Parathyroid adenoma (tissue), 2 donors: ENCODE measurements around the gene LRP2BP.
"Not testable (repeated sequence)": the region's sequence is repeated elsewhere in the genome, so short reads cannot be mapped to it uniquely, and the experiment has no call there.

Experiments
- H2AFZ ChIP-seq: fragments of 300-600 bp; sonication (generic); one replicate; pipeline ENCODE4 v1.7.0; 2017; ENCODE audit warnings: antibody characterized with exemption, mild to moderate bottlenecking
- H3K27ac ChIP-seq: fragments of 300-600 bp; sonication (generic); one replicate; pipeline ENCODE4 v1.7.0; 2017
- H3K27me3 ChIP-seq: fragments of 300-600 bp; sonication (generic); one replicate; pipeline ENCODE4 v1.7.0; 2017; ENCODE audit warnings: low read length; ENCODE audit not compliant: control insufficient read depth, insufficient read depth
- H3K36me3 ChIP-seq: fragments of 300-600 bp; sonication (generic); one replicate; pipeline ENCODE4 v1.7.0; 2017; ENCODE audit warnings: low read length; ENCODE audit not compliant: control insufficient read depth, insufficient read depth
- H3K4me1 ChIP-seq: fragments of 300-600 bp; sonication (generic); one replicate; pipeline ENCODE4 v1.7.0; 2017; ENCODE audit warnings: control low read depth
- H3K4me2 ChIP-seq: fragments of 300-600 bp; sonication (generic); one replicate; pipeline ENCODE4 v1.7.0; 2017; ENCODE audit warnings: low read length
- H3K4me3 ChIP-seq: fragments of 300-600 bp; sonication (generic); one replicate; pipeline ENCODE4 v1.7.0; 2017; ENCODE audit warnings: low read depth, low read length
- H3K79me2 ChIP-seq: fragments of 300-600 bp; sonication (generic); one replicate; pipeline ENCODE4 v1.7.0; 2017; ENCODE audit warnings: control low read depth
- H3K9ac ChIP-seq: fragments of 300-600 bp; sonication (generic); one replicate; pipeline ENCODE4 v1.7.0; 2017; ENCODE audit warnings: mild to moderate bottlenecking
- H3K9me3 ChIP-seq: fragments of 300-600 bp; sonication (generic); one replicate; pipeline ENCODE4 v1.7.0; 2017; ENCODE audit warnings: low read length; ENCODE audit not compliant: control insufficient read depth
- TF ChIP-seq, protein P1 (sequence below): fragments of 300-600 bp; sonication (generic); IDR thresholded peaks from one replicate; pipeline ENCODE4 v1.7.0; 2017; ENCODE audit warnings: antibody characterized with exemption, mild to moderate bottlenecking
- donor health status: primary hyperparathyroidism.

LRP2BP gene

DNA sequence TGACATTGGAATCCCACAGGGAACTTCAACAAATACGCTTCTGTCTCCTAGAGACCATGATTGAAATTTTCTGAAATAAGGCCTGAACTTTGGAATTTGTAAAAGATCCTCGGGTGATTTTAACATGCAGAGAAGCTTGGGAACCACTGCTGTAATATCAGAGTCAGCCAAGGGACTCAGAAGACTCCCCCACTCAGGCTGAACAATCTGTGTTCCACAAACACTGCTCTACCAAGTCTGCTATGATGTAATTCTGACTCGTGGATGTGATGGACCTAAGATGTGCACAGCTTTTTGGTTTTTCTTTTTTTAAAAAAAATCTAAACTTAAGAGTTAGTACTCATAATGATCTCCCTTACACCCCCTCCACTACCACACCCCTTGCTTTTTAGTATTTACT, 26.0 kb downstream of the LRP2BP start:
- Histone ChIP-seq H3K9me3 (no peaks in the 10 kb centered on the region), H3K9ac (no peak overlapping the region), H3K4me3 (no peak overlapping the region), H3K4me2 (no peak overlapping the region), H2AFZ (no peak overlapping the region), H3K4me1 (no peaks in the 10 kb centered on the region), H3K27me3 (no peaks in the 10 kb centered on the region), H3K27ac (no peak overlapping the region), H3K36me3 (no peaks in the 10 kb centered on the region), H3K79me2 (no peaks in the 10 kb centered on the region)
- TF ChIP-seq, protein P1, sequence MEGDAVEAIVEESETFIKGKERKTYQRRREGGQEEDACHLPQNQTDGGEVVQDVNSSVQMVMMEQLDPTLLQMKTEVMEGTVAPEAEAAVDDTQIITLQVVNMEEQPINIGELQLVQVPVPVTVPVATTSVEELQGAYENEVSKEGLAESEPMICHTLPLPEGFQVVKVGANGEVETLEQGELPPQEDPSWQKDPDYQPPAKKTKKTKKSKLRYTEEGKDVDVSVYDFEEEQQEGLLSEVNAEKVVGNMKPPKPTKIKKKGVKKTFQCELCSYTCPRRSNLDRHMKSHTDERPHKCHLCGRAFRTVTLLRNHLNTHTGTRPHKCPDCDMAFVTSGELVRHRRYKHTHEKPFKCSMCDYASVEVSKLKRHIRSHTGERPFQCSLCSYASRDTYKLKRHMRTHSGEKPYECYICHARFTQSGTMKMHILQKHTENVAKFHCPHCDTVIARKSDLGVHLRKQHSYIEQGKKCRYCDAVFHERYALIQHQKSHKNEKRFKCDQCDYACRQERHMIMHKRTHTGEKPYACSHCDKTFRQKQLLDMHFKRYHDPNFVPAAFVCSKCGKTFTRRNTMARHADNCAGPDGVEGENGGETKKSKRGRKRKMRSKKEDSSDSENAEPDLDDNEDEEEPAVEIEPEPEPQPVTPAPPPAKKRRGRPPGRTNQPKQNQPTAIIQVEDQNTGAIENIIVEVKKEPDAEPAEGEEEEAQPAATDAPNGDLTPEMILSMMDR = no peak

DNA sequence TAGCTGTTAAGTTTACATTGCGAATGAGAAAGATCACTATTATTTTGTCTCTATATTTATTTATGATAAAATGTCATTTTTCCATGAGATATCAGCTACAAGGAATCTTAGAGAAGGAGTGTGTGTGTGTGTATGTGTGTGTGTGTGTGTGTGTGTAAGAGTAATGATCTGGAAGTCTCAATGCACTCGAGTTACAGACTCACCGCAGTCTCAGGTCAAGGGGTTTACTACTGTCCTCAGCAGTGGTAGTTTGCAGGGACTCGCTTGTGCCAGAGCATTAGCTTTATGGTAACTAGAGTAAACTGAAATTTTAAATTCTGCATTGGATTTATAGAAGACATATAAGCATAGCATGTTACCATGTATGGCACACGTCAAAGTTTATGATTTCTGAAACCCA, 30.8 kb downstream of the LRP2BP start:
- Histone ChIP-seq H2AFZ (no peak overlapping the region), H3K27me3 (no peaks in the 10 kb centered on the region), H3K9me3 (no peaks in the 10 kb centered on the region), H3K9ac (no peak overlapping the region), H3K4me2 (no peak overlapping the region), H3K79me2 (no peaks in the 10 kb centered on the region), H3K27ac (no peak overlapping the region), H3K4me1 (no peaks in the 10 kb centered on the region), H3K4me3 (no peak overlapping the region), H3K36me3 (no peaks in the 10 kb centered on the region)
- TF ChIP-seq, protein P1 = no peak

DNA sequence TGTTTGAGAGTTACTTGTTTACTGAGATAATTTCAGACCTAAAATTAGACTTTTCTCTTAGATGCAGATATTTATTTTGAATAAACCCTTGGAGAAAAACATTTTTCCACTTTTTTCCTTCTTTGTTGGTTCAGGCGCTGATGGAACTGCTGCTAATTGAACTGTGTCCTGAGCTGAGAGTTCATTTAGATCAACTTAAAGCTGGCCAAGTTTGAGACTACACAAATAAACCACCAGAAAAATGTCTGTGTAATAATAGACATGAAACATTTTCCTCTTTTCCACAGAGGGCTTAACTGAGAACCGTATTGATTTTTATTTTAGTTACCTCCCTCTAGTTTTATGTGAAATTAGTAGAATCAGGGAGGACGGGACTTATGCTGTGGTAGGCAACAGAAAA, 32.5 kb downstream of the LRP2BP start:
- H3K36me3 ChIP-seq = no peaks in the 10 kb centered on the region
- no peak overlapping the region for H3K4me2 ChIP-seq
- TF ChIP-seq, protein P1 = no peak
- H3K9ac ChIP-seq = no peak overlapping the region
- H3K4me1 ChIP-seq = no peaks in the 10 kb centered on the region
- no peak overlapping the region for H3K4me3 ChIP-seq
- H3K27ac ChIP-seq = no peak overlapping the region
- H2AFZ ChIP-seq = no peak overlapping the region
- H3K27me3 ChIP-seq = no peaks in the 10 kb centered on the region
- H3K9me3 ChIP-seq = no peaks in the 10 kb centered on the region
- no peaks in the 10 kb centered on the region for H3K79me2 ChIP-seq

DNA sequence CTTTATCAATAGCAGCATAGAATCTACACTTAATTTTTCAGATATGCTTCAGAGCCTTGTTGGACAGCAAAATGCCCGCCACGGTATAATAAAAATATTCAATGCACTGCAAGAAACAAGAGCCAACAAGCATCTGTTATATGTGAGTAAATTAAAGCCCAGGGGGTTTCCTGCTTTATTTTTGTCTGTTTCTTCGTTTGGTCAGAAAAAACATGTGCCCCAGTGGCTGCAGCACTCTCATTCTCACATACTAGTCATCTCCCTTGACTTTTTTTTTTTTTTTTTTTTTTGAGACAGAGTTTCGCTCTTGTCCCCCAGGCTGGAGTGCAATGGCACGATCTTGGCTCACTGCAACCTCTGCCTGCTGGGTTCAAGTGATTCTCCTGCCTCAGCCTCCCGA, 33.2 kb downstream of the LRP2BP start:
- not testable (repeated sequence) for H2AFZ ChIP-seq

DNA sequence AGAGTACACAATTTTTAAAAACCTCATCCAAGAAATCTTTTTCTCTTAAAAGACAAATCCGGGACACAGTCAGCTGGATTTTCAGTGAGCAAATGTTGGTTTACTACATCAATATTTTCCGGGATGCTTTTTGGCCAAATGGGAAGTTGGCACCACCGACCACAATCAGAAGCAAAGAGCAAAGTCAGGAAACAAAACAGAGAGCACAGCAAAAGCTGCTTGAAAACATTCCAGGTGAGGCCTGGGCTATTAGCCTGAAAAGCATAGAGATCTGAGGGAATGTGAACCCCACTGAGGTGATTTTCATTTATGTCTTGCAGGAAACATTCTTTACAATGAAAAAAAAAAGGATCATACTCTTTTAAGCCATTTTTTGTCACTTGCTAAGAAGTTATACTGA, 33.9 kb downstream of the LRP2BP start:
- no peaks in the 10 kb centered on the region for H3K36me3 ChIP-seq
- no peaks in the 10 kb centered on the region for H3K4me1 ChIP-seq
- no peak overlapping the region for H2AFZ ChIP-seq
- H3K79me2 ChIP-seq = no peaks in the 10 kb centered on the region
- TF ChIP-seq, protein P1 = no peak
- H3K9ac ChIP-seq = no peak overlapping the region
- H3K27me3 ChIP-seq = no peaks in the 10 kb centered on the region
- H3K9me3 ChIP-seq = no peaks in the 10 kb centered on the region
- H3K27ac ChIP-seq = no peak overlapping the region
- H3K4me2 ChIP-seq = no peak overlapping the region
- no peak overlapping the region for H3K4me3 ChIP-seq

More for the DNA sequence above, 33.2 kb downstream of the LRP2BP start:
- H3K9ac ChIP-seq, H3K36me3 ChIP-seq, H3K27me3 ChIP-seq, H3K79me2 ChIP-seq, H3K4me2 ChIP-seq, H3K4me3 ChIP-seq, H3K4me1 ChIP-seq, H3K27ac ChIP-seq, H3K9me3 ChIP-seq: not testable (repeated sequence)
